Endothelial cell of hepatic sinusoid (primary cell): ENCODE data around the gene IGBP1.
"Not testable (repeated sequence)": the region's sequence is repeated elsewhere in the genome, so short reads cannot be mapped to it uniquely, and the experiment has no call there.

ENCODE experiments used
- in situ Hi-C: cut with HindIII; loops from 2 replicates; pipeline ENCODE4 v1.10.0; 2017; ENCODE audit warnings: low sequenced_read_pairs

Gene IGBP1

GRCh38 chrX:70133303-70134115 is at the start of gene IGBP1:
IGBP1 (plus strand) TSS chrX:70133447; CDS start chrX:70133948, 501 bp downstream.
- in situ Hi-C loops, result no loop called here

GRCh38 chrX:70084592-70085240 is 48.5 kb upstream of the IGBP1 start:
- in situ Hi-C loops, result loop anchor here (5.0 kb wide), 1 partner anchor 42 kb away; no protein-coding TSS in a partner anchor

- in situ Hi-C loops, result loop anchor here (5.0 kb wide), 1 partner anchor 46 kb away; no protein-coding TSS in a partner anchor
Measured at GRCh38 chrX:70087857-70088630, 45.2 kb upstream of the IGBP1 start.

GRCh38 chrX:70088751-70089150 is 44.5 kb upstream of the IGBP1 start:
- in situ Hi-C loops, result loop anchor here (5.0 kb wide), 1 partner anchor 46 kb away; no protein-coding TSS in a partner anchor

- in situ Hi-C loops, result loop anchor here (5.0 kb wide), 1 partner anchor 47 kb away; no protein-coding TSS in a partner anchor
Measured at GRCh38 chrX:70089604-70090297, 43.5 kb upstream of the IGBP1 start.

- in situ Hi-C loops, result no loop called here
Measured at GRCh38 chrX:70092247-70092646, 41.0 kb upstream of the IGBP1 start.

- in situ Hi-C loops, result no loop called here
Measured at GRCh38 chrX:70096052-70096451, 37.2 kb upstream of the IGBP1 start.

GRCh38 chrX:70105229-70105628 is 28.0 kb upstream of the IGBP1 start:
- in situ Hi-C loops, result no loop called here

- in situ Hi-C loops, result not testable (repeated sequence)
Measured at GRCh38 chrX:70111436-70112026, 21.7 kb upstream of the IGBP1 start.

GRCh38 chrX:70117738-70118137 is 15.5 kb upstream of the IGBP1 start:
- in situ Hi-C loops, result no loop called here

- in situ Hi-C loops, result not testable (repeated sequence)
Measured at GRCh38 chrX:70123014-70123413, 10.2 kb upstream of the IGBP1 start.

- in situ Hi-C loops, result no loop called here
Measured at GRCh38 chrX:70124678-70125077, 8.6 kb upstream of the IGBP1 start.

GRCh38 chrX:70128071-70128470 is 5.2 kb upstream of the IGBP1 start:
- in situ Hi-C loops, result no loop called here

- in situ Hi-C loops, result no loop called here
Measured at GRCh38 chrX:70129816-70130215, 3.4 kb upstream of the IGBP1 start.

GRCh38 chrX:70132224-70132623 is 1.0 kb upstream of the IGBP1 start:
- in situ Hi-C loops, result no loop called here

- in situ Hi-C loops, result no loop called here
Measured at GRCh38 chrX:70132877-70133302, 357 bp upstream of the IGBP1 start.

GRCh38 chrX:70134116-70134477 is 850 bp downstream of the IGBP1 start:
- in situ Hi-C loops, result no loop called here

GRCh38 chrX:70138622-70139021 is 5.4 kb downstream of the IGBP1 start:
- in situ Hi-C loops, result no loop called here

GRCh38 chrX:70139736-70140135 is 6.5 kb downstream of the IGBP1 start:
- in situ Hi-C loops, result no loop called here

GRCh38 chrX:70141373-70141772 is 8.1 kb downstream of the IGBP1 start:
- in situ Hi-C loops, result no loop called here
